GM12865 (cell line): ENCODE measurements around the gene HOXD10.

ENCODE experiments used
- DNase-seq: peaks from one replicate; pipeline ENCODE4 v3.0.0; 2010; ENCODE audit warnings: low read depth
- H3K4me3 ChIP-seq: 2 replicates; pipeline ENCODE4 v1.5.1; 2011; ENCODE audit warnings: mild to moderate bottlenecking, low read depth, low read length, control low read depth
- TF ChIP-seq, protein P1 (sequence below): IDR thresholded peaks from 2 replicates; pipeline ENCODE4 v1.5.1; 2011; ENCODE audit warnings: low read length, control low read depth, low read depth, inconsistent platforms; ENCODE audit not compliant: insufficient read depth; ENCODE audit errors: missing control alignments

The HOXD10 gene

DNA sequence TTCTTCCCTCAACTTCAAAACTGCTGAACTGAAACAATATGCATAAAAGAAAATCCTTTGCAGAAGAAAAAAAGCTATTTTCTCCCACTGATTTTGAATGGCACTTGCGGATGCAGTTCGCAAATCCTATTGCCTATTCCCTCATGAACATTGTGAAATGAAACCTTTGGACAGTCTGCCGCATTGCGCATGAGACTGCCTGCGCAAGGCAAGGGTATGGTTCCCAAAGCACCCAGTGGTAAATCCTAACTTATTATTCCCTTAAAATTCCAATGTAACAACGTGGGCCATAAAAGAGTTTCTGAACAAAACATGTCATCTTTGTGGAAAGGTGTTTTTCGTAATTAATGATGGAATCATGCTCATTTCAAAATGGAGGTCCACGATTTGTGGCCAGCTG is 21.3 kb downstream of the HOXD10 start:
- H3K4me3 ChIP-seq = no peak overlapping the region
- TF ChIP-seq, protein P1, sequence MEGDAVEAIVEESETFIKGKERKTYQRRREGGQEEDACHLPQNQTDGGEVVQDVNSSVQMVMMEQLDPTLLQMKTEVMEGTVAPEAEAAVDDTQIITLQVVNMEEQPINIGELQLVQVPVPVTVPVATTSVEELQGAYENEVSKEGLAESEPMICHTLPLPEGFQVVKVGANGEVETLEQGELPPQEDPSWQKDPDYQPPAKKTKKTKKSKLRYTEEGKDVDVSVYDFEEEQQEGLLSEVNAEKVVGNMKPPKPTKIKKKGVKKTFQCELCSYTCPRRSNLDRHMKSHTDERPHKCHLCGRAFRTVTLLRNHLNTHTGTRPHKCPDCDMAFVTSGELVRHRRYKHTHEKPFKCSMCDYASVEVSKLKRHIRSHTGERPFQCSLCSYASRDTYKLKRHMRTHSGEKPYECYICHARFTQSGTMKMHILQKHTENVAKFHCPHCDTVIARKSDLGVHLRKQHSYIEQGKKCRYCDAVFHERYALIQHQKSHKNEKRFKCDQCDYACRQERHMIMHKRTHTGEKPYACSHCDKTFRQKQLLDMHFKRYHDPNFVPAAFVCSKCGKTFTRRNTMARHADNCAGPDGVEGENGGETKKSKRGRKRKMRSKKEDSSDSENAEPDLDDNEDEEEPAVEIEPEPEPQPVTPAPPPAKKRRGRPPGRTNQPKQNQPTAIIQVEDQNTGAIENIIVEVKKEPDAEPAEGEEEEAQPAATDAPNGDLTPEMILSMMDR = no peak
- DNase-seq = no peak

GRCh38 chr2:176138526-176138922 is 21.9 kb downstream of the HOXD10 start:
- H3K4me3 ChIP-seq = no peak overlapping the region
- TF ChIP-seq, protein P1 = no peak
- DNase-seq = no peak

GRCh38 chr2:176138923-176139660 is 22.5 kb downstream of the HOXD10 start:
- no peak for DNase-seq
- TF ChIP-seq, protein P1 = no peak
- no peak overlapping the region for H3K4me3 ChIP-seq

DNA sequence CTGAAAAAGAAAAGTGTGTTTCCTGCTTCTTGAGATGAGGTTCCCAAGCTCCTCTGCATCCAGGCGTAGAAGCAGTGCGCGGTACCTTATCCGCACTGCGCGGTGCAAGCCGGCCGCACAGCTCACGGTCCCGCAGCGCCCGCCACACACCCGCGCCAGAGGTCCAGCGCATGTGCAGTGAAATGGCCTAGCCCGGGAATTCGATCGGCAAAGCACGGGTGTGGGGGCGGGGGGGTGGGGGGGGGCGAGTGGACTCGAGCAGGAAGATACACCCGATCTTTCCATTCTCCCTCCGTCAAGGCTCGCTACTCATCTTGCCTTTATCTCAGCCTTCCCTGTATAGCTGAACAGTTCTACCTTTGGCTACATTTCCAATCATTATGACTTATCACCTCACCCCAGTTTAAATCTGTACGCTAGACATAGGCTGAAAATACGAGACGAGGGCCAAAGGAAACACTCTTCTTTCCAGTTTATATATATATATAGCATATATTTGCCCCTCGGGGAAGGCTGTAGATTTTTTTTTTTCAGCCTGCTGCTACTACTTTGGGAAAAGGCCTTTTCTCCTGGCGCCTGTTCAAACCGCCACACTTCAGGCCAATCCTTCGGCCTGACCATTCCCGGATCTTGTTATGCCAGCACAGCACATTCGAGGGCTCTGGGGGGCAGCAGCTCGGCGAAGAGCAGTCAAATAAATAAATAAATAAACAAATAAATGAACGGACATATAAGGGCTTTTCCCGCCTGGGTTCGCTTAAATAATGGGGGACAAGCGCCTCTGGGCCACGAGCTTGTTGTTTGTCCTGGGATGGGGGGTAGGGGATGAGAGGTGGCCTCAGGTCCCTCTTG is 23.3 kb downstream of the HOXD10 start:
- no peak for DNase-seq
- TF ChIP-seq, protein P1 = no peak
- H3K4me3 ChIP-seq = peak overlapping the region; percentile 52

- TF ChIP-seq, protein P1 = peak; percentile 90
- peak overlapping the region; percentile 52 for H3K4me3 ChIP-seq
Observed at GRCh38 chr2:176140513-176141317, 24.1 kb downstream of the HOXD10 start.

GRCh38 chr2:176142281-176142680 is 25.7 kb downstream of the HOXD10 start:
- TF ChIP-seq, protein P1 = no peak
- no peak for DNase-seq
- no peak overlapping the region for H3K4me3 ChIP-seq

More at GRCh38 chr2:176140513-176141317, 24.1 kb downstream of the HOXD10 start:
- DNase-seq = peak; percentile 84
